Right lobe of liver (tissue), 4 donors: ENCODE data around the gene PCDHB7.

ENCODE experiments used
- POLR2A ChIP-seq: fragments of 450-650 bp; IDR thresholded peaks from one replicate; pipeline ENCODE4 v1.6.1; 2017; ENCODE audit warnings: antibody characterized with exemption, mild to moderate bottlenecking
- TF ChIP-seq, protein P1 (sequence below), 4 donors: fragments of 200-600 bp in 3 of 4; fragments of 450-650 bp in 1 of 4; IDR thresholded peaks; one replicate each; pipeline versions ENCODE4 v1.5.1 to v1.8.0; 2016 to 2022; ENCODE audit warnings: antibody characterized with exemption in 4 of 4, mild to moderate bottlenecking in 2 of 4
- donor health status: DM: no; HTN: no; CAD: no.
- donor health status: DM: no; HTN: no; CAD: no.
- donor health status: DM: no; HTN: yes; CAD: no.

DNA sequence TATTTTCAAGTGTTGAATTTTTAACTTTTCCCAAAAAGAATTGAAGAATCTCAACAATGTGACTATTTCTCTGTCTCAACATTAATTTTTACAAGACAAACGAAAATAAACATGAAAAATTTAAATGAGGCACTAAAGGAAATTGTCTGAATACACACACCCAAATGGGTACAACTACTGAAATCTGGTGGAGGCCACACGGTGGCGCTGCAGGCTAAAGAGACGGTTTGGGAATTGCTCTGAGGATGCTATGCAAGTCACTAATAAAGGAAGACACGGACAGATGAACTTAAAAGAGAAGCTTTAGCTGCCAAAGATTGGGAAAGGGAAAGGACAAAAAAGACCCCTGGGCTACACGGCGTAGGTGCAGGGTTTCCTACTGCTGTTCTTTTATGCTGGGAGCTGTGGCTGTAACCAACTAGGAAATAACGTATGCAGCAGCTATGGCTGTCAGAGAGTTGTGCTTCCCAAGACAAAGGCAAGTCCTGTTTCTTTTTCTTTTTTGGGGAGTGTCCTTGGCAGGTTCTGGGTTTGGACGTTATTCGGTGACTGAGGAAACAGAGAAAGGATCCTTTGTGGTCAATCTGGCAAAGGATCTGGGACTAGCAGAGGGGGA, 19.8 kb downstream of the PCDHB7 start, which contains the start of gene PCDHB10:
- TF ChIP-seq, protein P1, sequence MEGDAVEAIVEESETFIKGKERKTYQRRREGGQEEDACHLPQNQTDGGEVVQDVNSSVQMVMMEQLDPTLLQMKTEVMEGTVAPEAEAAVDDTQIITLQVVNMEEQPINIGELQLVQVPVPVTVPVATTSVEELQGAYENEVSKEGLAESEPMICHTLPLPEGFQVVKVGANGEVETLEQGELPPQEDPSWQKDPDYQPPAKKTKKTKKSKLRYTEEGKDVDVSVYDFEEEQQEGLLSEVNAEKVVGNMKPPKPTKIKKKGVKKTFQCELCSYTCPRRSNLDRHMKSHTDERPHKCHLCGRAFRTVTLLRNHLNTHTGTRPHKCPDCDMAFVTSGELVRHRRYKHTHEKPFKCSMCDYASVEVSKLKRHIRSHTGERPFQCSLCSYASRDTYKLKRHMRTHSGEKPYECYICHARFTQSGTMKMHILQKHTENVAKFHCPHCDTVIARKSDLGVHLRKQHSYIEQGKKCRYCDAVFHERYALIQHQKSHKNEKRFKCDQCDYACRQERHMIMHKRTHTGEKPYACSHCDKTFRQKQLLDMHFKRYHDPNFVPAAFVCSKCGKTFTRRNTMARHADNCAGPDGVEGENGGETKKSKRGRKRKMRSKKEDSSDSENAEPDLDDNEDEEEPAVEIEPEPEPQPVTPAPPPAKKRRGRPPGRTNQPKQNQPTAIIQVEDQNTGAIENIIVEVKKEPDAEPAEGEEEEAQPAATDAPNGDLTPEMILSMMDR (IDR thresholded peaks at IDR 0.05) = peak in 2 of 4 donors; percentile 19 to 26
- TF ChIP-seq POLR2A = no peak
